GM18507 (cell line): ENCODE measurements around the gene ZBTB16.

ENCODE experiments used
- DNase-seq: peaks from one replicate; pipeline ENCODE4 v3.0.0; 2011; ENCODE audit warnings: low read depth; ENCODE audit not compliant: insufficient read length; ENCODE audit errors: extremely low spot score
- FAIRE-seq: peaks from 2 replicates; lab custom pipeline; 2011; peaks lifted over from hg19 to GRCh38; lab: Jason Lieb, UNC

The ZBTB16 gene

GRCh38 chr11:114278342-114279065 is 219.0 kb downstream of the ZBTB16 start:
- DNase-seq, result no peak
- no peak for FAIRE-seq

DNA sequence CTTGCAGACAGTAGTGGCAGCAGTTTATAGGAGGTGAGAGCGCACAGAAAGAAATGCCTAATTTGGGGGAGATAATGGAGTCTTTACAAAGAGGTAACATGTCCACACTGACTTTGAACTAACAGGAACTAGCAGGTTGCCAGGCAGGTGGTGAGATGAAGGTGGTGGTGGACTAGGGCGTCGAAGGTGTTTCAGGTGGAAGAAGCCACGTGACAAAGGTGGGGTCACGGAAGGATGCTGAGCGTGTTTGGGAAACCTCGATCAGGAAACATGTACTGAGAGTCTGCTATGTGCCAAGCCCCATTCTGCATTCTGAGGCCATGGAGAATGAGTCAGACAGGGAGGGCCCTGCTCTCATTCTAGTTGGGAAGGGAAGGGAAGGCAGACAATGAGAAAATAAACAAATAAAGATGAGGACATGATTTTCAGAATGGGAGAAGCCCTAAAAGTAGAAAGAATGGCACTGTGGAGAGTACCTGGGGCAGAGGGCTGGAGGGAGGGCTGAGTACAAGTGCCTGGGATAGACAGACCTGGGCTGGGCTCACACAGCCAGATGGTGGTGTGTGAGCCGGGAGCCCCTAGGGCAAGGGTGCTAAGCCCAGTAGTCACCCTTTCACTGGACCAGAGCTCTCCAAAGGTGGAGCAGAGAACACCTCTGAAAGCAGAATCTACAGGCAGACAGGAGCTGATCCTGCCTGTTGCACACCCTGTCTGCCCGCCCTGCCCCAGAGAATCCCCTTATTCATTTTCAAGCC is 220.5 kb downstream of the ZBTB16 start:
- no peak for FAIRE-seq
- DNase-seq, result no peak

- DNase-seq, result no peak
- no peak for FAIRE-seq
Measured at GRCh38 chr11:114280696-114281095, 221.2 kb downstream of the ZBTB16 start.

GRCh38 chr11:114281388-114281956 is 222.0 kb downstream of the ZBTB16 start:
- no peak for DNase-seq
- no peak for FAIRE-seq

- DNase-seq (no peak), FAIRE-seq (no peak)
Measured at GRCh38 chr11:114282488-114282887, 223.0 kb downstream of the ZBTB16 start.

- DNase-seq (no peak), FAIRE-seq (no peak)
Measured at GRCh38 chr11:114283422-114283821, 223.9 kb downstream of the ZBTB16 start.

DNA sequence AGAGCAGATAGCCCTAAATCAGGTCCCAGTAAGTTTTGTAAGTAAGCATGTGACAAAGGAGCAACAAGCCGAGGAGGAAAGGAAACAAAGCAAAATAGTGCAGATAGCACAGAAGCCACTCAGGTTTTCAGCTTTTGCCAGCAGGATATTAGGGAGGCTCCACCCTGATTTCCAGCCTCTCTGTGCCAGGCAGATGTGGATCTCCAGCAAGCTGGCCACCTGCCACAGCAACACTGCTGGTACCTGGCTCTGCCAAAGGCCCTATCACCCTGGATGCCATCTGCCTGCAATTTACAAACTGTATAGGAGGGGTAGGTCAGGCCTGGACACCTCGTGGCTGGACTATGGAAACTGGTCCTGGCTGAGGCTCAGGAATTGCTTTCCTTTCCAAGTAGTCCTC is 224.5 kb downstream of the ZBTB16 start:
- no peak for DNase-seq
- no peak for FAIRE-seq

GRCh38 chr11:114284914-114285313 is 225.4 kb downstream of the ZBTB16 start:
- FAIRE-seq, result no peak

DNA sequence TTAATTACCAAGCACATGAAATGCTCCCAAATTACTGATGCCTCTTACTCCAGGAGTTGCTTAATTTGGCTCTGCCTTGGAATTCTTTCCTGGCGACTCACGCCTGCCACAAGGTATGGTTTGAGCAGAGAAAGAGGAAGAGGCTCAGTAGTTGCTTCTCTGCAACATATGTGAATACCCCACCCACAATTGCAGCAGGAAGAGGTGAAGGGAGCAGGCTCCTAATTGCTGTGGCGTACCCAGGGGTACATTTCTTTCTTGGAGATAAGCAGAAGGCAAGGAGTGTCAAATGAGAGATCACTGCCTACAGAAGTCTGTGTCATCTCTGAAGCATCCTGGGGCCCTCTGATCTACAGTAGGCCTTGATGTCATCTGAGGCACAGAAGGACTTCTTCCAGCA is 226.1 kb downstream of the ZBTB16 start:
- no peak for DNase-seq

More at GRCh38 chr11:114284914-114285313, 225.4 kb downstream of the ZBTB16 start:
- DNase-seq, result no peak

GRCh38 chr11:114286229-114286628 is 226.7 kb downstream of the ZBTB16 start:
- DNase-seq (no peak), FAIRE-seq (no peak)

More for the DNA sequence above, 226.1 kb downstream of the ZBTB16 start:
- FAIRE-seq, result no peak

GRCh38 chr11:114287154-114287553 is 227.6 kb downstream of the ZBTB16 start:
- no peak for DNase-seq
- FAIRE-seq, result no peak

GRCh38 chr11:114288136-114288535 is 228.6 kb downstream of the ZBTB16 start:
- no peak for DNase-seq
- no peak for FAIRE-seq

DNA sequence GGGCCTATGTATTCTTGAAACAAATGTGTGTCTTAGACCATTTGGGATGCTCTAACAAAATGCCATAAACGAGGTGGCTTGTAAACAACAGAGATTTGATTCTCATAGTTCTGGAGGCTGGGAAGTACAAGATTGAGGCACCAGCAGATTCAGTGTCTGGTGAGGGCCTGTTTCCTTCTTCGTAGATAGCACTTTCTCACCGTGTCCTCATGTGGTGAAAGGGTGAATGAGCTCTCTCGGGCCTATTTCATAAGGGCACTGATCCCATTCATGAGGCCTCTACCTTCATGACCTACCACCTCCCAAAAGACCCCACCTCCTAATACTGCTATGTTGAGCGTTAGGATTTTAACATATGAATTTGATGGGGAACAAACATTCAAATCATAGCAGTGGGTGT is 230.3 kb downstream of the ZBTB16 start:
- FAIRE-seq (no peak), DNase-seq (no peak)

GRCh38 chr11:114290503-114291235 is 231.2 kb downstream of the ZBTB16 start:
- DNase-seq (no peak), FAIRE-seq (no peak)

- FAIRE-seq (no peak), DNase-seq (no peak)
Measured at GRCh38 chr11:114291381-114291780, 231.9 kb downstream of the ZBTB16 start.

DNA sequence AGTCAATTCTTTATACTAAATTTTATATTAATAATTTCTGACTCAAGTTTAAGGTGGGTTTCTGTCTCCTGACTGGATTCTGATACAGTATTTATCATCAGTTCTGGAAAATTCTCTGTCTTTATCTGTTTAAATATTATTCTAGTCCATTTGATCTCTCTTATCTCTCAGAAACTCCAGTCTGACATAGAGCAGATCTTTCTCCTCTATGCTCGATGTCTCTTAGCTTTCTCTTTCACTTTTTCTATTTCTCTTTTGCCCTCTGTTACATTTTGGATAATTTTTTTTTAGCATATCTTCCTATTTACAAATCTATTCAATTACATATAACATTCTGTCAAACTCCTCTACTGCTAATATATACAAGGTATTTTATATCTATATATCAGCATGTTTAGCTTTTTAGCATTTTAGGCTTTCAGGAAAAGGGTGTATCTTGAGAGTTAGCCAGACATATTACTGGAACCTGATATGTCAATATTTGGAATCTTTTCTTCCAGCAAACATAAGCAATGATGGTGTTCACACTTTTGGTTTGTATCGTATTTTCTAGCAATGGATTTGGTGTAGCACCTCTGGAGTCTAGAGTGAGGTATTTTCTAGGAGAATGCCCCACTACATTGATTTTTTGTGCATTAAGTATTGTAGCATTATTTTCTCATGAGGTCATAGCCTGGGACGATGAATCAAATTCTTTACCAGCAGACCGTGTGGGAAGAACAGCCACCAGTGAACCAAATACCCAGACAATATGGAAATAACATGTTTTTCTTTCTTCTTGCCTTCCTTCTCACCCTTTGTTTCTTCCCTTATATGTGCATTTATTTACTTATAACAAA is 232.6 kb downstream of the ZBTB16 start:
- no peak for FAIRE-seq

DNA sequence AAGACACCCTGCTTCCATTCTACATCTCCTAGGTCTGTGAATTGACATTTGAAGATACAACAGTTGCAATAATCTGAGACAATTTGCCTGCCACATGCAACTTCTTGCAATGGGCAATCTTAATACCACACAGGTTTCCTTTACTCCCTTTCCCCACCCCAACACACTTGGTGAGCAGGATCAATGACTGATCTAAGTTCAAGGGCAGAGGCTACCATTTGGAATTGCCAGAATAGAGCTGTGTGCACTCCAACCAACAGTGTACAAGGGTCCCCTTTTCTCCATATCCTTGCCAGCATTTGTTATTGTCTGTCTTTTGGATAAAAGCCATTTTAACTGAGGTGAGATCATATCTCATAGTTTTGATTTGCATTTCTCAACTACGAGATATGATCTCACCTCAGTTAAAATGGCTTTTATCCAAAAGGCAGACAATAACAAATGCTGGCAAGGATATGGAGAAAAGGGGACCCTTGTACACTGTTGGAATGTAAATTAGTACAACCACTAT is 233.7 kb downstream of the ZBTB16 start:
- DNase-seq (no peak), FAIRE-seq (no peak)

More for the DNA sequence above, 232.6 kb downstream of the ZBTB16 start:
- no peak for DNase-seq

DNA sequence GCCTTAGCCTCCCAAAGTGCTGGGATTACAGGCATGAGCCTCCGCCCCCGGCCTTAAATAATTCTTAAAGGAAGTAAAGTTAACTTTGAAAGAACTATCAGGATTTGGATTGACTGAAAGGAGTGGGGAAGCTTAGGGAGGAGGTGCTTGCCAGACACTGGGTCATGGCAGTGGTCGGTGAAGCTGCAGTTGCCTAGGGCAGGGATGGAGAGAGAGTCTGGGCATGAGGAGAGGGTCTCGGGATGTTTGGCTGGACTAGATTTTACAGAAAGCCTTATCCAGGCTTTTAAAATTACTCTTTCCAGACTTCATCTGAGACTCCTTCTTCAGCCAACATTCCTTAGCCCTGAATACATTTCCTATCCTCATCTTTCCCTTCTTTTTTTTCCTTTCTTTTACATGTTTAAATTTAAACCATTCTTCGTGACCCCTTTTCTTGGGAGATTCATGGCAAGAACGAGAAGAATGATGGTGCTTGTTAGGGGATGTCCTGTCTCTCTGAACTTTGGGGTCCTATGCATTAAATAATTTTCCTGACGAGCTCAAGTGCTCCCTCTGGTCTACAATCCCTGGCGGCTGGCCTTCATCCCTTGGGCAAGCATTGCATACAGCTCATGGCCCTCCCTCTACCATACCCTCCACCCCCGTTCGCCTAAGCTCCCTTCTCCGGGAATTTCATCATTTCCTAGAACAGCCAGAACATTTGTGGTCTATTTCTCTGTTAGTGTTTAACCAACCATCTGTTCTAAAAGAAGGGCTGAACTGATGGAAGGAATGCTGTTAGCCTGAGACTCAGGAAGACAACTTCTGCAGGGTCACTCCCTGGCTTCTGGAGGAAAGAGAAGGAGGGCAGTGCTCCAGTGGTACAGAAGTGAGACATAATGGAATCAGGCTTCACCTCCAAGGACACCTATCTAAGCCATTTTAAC is 236.4 kb downstream of the ZBTB16 start, which contains the start of gene NNMT:
Gene NNMT (plus strand): TSS at position 724 of the 929 bp plus-strand sequence. CDS start 158 bp downstream, at position 882.
- DNase-seq, result no peak
- no peak for FAIRE-seq
